NCI-H128 (cell line): Measurements from ENCODE around the gene PLXNC1.

ENCODE experiments used
- DNase-seq: peaks from one replicate; lab custom pipeline; 2025; ENCODE audit not compliant: unreplicated experiment; lab: John Stamatoyannopoulos, UW

Gene PLXNC1

DNA sequence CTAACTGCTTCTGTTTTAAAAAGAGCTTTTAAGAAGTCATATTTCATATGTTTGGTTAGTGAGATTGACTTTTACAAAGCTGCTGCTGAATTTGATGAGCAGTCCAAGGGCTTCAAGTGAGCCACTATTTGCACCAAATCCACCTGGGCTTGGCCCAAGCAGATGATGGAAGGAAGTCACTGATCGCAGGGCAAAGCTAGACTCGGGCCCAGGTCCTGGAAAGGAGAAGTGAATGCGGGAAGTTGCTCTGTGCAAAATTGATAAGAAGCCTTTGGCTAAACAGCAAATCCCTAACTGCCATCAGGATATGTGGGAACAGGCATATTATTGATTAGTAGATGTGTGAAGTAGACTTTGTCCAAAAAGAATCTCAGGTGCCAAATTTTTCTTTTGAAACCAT, 30.5 kb downstream of the PLXNC1 start:
- no peak for DNase-seq

DNA sequence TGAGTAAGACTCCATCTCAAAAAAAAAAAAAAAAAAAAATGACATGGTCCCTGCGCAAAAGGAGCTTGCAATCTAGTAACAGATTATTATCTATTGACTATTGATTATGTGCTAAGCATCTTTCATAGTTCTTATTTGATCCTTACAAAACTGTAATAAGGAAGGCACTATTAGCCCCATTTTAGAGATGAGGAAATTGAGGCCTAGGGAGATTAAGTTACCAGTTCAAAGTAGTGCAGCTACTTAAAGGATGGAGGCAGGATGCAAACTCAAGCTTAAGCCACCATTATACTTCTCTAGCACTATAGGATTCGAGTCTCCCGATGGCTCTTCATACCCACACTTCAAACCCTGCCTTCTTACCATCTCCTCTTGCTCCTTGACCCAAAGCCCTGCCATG, 31.3 kb downstream of the PLXNC1 start:
- DNase-seq, result no peak

DNA sequence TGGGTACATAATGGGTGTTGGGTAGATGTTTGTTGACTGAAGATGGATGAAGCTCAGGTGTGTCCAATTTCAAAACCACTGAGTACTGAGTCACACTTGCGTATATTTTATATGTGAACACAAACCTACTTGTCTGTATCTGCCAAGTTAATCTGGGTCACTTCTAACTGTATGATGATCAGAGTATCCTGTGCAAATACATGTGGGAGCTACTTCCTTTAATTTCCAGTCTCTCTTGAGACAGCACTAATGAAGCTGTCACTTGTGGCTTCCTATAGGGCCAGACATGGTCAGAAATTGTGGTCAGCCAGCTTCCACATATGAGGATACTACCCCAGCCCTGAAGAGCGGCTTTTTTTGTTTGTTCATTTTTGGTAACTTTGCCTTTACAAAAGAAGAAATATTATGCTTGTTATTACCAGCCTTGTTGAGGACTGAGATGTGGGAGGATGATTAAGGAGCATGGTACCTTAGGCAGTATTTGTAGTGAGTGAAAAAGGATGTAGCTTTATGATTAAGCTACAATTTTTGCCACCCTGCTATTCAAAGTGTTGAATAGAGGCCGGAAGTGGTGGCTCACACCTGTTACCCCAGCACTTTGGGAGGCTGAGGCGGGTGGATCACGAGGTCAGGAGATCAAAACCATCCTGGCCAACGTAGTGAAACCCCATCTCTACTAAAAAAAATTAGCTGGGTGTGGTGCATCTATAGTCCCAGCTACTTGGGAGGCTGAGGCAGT, 32.4 kb downstream of the PLXNC1 start:
- DNase-seq, result no peak

DNA sequence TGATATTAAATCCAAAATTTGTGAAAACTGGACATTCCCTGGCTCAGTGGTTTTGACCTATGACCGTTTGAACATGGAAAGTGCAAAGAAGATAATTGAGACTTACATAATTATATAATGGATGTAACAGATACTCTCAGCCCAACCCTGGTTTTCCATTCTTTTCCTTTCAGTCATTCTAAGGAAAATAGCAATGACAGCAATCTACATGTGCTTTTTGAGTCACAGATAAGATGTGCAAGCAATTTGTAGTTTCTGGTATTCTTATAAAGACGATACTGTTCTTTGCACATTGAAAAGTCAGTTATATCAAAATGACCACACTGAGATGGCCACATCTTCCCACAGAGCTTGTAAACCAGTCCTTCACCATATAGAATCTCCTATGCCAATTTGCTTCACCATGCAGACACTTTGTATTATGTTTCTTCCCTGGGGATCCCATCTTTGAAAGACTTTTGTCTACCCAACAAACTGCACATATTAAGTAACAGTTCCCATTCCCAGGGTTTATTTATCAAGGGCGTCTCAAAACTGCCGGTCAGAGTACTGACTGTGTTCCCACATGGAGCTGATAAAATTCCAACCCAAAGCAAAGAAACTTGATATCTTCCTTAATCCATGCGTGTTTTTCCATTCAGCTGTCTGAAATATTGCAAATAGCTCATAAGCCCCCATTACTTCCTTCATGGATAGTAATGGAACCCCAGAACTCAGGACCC, 34.8 kb downstream of the PLXNC1 start:
- DNase-seq, result no peak

DNA sequence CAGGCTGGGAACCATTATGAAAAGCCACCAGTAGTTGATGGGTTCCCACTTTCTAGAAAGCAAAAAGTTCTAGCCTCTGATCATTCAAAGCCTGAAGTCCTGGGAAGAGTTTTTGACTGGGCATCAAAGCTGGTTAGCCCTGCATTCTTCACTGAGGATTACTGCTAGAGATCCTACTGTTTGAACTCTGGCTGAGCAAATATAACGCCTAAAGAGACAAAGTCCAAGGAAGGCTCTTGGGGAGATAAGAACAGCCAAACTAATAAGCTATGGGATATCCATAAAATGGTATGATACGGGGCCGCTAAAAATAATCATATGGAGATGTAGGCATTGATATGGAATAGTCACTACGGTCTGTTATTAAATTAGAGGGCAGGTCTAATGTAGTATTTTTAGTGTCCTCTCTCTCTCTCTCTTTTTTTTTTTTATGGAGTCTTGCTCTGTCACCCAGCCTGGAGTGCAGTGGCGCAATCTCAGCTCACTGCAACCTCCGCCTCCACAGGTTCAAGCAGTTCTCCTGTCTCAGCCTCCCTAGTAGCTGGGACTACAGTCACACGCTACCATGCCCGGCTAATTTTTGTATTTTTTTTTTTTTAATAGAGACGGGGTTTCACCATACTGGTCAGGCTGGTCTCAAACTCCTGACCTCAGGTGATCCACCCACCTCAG, 35.5 kb downstream of the PLXNC1 start:
- no peak for DNase-seq

DNA sequence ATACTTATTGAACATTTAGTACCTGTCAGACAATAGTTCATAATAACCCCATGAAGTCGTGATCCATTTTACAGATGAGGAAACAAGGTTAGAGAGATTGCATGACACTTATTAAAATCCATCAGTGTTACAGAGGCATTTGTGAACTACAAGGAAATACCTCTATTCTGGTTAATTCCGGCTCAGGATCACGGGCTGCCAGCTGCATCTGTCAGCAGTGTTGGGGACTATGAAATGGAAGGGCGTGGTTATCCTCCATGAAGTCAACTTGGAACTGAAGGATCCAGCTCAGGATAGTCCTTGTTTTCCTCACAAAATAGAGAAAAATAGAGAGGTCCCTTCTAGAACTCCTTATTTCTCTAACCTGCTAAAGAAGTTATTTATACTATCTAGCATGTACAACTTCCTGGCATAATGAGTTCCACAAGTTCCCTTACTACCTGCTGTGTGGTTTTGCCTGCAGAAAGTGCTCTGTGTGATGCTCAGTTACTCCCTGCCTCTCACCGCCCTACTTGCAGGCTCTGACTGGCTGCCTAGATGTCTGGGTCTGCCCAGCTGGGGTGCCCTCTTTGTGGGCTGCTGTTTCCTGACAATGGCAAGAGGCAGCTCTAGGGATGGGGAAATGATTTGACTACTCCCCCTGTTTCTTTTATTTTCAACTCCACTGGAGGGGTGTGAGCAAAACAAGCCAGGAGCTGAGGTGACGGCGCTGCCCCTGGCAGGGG, 36.8 kb downstream of the PLXNC1 start:
- no peak for DNase-seq

DNA sequence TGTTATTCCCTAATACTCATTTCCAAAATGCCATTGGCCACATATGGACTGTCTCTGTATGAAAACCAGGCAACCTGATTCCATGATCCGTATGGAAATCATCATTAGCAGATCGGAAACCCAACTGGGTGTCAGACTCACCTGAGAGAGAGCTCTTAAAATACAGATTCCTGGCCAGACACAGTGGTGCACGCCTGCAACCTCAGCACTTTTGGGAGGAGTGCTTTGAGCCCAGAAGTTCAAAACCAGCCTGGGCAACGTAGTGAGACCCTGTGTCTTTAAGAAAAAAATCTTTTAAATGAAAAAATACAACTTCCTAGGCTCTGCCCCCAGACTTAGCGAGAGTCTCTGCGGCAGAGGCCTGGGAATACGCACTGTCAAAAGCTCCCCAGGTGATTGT, 37.4 kb downstream of the PLXNC1 start:
- DNase-seq, result no peak

DNA sequence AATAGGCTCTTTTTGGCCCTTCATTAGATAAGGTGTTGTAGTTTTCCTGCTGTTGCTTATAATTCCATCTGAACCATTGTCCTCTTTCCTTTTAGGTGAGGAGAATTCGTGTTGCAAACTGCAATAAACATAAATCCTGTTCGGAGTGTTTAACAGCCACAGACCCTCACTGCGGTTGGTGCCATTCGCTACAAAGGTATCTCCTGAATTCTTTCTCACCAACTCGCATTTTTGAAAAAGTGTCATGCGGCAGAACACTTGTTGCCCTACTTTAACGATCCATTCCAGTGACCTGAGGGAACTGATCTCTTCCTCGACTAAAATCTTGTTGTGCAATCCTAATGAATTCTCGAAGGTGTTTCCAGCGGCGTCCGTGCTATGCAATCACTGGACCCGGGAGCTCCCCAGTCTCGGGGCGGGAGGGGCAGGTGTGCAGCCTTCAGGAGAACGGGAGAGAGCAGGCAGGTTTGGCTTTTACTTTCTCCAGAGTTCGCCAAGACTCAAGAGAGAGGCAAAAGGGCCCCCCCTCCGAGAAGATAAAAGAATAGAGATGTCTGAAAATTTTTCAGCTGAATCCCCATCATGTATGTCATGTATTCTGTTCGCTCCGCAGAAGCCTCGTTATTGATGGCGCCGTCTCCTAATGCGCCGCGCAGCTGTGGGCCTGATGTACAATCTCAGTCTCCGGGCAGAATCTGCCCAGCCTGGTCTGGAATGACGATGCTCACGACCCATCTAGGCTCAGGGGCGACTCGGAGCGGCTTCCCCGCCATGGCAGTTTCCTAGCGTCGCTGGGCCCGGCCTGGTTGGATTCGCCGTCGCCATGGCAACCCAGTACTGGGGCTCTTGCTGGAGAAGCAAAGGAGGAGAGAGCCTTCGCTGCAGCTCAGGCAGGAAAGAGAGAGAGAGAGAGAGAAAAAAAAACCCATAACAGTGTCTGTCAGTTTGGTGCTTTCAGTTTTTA, 38.2 kb downstream of the PLXNC1 start:
- peak; percentile 32 for DNase-seq

DNA sequence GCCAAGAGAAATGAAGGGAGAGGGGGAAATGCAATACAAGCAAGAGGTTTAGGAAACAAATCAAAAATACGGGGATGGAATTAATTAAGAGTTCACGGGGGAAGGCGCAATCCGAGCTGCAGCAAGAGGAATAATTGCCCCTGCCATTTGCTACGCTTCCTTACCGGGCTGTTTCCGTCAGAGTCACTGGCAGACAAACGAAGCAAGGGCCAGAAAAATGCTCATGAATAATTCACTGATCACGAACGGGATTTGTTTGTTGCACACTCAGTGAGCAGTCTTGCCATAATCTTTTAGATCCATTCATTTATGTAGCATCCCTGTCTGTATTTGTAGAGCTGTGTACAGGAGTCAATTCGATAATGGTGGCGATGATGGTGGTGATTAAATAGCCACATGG, 39.0 kb downstream of the PLXNC1 start:
- no peak for DNase-seq

DNA sequence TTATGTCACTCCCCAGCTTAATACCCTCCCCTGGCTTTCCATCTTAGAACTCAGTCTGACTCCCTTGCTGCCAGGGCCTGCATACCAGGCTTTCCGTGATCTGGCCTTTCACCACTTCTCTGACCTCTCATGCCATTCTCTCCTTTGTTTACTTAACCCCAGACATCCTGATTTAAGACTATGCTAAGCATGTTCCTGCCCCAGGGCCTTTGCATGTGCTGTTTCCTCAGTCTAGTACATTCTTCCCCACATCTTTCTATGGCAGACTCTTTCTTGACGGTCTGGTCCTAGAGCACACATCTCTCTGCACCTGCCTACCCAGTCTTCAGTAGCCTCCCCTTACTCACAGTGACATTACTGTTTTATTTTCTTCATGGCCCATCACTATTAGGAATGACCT, 42.2 kb downstream of the PLXNC1 start:
- DNase-seq, result no peak

DNA sequence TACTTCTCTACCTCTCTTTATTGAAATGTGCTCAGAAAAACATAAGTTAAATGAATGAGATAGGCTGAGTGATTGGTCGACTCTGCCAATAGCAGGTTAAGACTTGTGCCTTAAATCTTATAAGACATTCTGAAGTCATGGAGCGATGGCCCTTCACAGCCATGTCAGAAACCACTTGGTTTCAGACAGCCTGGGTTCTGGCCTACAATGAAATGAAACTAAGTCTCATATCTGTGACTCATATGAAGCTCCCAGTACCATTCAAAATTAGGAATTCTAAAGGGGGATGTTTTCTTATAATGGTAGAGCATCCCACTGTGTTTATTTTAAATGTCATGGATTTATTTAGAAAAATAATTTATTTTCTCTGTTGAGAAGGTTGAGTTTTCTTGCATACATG, 42.6 kb downstream of the PLXNC1 start:
- no peak for DNase-seq

DNA sequence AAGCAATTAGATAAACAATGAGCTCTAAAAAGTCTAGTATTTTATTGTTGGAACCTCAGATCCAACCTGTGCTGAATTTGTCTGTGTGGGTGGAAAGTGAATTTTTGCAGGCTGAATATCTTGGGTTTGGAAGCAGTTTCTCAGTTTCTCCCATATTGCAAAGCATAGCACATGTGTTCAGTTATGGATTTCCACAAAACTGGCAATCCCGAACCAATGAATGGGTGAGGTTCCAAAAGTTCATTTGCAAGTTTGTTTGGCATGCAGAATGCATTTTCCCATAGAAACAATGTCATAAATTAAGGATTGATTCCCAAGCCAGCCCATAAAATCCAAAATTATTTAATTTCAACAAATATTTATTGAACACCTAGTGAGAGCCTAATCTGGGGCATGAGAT, 43.4 kb downstream of the PLXNC1 start:
- no peak for DNase-seq

DNA sequence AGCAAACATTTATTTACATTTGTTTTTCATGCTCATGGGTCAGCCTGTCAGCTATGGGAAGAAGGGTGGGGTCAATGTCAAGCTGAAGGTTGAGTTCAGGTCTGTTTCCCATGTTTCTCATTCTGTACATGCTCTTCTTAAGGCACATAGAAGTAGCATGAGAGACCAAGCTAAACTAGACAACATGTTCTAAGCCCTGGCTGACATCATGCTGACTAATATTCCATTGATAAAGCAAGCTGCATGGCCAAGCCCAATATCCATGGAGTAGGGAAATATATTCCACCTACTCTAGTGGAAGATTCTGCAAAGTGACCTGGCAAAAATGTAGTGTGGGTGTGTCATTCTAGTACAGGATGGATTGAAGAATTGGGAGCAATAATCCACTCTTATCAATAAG, 44.1 kb downstream of the PLXNC1 start:
- no peak for DNase-seq

DNA sequence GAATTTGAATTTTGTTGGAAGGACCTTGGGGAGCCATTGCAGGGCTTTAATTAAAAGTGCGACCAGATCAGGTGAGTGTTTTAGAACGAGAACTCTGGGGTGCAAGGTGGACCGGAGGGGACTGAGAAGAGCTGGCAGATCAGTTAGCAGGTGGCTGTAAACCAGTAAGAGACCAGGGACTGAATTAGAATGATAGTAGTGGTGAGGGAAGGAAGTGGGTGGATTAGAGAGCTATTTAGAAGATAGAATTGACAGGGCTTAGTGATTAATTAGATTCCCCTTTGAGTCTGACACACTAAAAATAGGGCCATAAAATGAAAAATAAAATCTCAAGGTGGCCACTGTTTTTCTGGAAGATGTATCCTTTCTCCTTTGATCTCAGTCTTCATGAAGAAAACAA, 44.8 kb downstream of the PLXNC1 start:
- no peak for DNase-seq

DNA sequence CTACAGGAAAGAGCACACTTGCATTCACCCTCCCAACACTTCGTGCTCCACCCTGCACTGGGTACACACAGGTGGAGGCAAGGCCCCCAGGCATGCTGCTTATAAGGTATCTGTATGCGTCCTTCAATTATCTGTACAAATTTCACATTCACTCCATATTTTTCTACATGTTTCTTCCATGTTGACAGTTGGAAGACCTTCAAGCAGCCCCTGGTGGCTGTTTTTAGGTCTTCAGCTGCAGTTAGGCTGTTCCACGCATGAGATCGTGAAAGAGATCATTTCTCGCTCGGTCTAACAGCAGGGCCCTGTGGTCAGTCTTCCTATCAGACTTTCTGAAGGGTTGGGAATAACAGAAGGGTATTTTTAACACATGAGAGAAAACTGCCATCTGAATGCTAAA, 47.1 kb downstream of the PLXNC1 start:
- DNase-seq, result no peak

DNA sequence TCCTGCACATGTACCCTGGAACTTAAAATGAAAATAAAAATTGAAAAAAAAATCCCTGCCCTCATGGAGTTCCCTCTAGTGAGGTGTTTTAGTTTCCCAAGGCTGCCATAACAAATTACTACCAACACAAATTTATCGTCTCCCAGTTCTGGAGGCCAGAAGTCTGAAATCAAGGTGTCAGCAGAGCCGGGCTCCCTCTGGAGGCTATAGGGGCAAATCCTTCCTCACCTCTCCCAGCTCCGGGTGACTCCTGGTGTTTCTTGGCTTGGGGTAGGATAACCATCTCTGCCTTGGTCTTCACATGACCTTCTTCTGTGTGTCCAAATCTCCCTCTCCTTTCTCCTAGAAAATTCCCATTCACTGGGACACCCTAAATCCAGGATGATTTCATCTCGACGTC, 50.1 kb downstream of the PLXNC1 start:
- no peak for DNase-seq

DNA sequence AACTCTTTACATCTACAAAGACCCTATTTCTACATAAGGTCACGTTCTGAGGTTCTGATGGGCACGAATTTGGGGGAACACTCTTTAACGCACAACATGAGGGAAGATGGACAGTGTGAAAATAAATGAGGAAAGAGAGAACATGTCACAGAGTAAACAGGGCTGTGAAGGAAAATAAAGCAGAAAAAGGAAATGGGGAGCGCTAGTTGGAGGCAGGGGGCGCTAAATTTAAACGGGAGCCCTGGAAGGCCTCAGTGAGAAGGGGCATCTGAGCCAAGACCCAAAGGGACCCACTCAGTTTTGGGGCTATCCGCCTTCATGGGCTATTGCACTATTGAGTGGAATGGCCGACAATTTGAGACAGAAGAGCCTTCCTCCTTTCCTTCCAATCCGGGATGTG, 50.5 kb downstream of the PLXNC1 start:
- no peak for DNase-seq

DNA sequence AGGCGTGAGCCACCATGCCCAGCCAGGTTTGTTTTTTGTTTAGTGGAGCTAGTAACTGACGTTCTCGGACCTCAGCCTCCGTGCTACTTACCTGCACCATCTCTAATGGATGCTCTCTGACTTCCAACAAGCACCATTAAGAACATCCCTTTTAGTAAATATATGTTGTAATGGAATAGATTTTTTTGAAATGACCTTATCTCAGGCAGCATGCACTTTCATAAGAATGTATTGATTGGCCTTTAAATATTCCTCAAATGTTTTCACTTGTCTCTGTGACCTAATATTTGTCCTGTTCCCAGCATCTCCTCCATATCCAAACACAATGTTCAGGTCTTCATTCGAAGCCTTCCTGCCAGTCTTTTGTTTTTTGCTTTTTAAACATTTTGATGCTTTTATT, 51.7 kb downstream of the PLXNC1 start:
- no peak for DNase-seq

DNA sequence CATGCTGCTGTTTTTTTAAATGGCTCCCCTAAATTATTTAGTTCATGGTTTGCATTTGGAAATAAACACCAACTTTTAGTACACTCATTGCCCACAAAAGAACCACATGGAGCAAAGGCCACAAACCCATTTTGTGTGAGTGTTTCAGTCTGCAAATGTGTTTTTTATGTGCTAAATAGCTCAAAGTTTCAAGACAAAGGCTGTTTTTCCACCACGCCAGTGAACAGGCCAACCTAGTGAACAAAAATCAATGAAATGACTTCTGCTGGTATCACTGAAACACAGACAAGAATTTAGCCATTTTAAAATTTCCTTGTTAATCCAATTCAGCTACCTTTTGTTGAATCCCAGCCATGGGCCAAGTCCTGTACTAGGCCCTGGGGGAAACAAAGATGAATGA, 52.3 kb downstream of the PLXNC1 start:
- no peak for DNase-seq
